HG02870 (cell line): Measurements from ENCODE around the gene SPATA46.
"Not testable (repeated sequence)": the region's sequence is repeated elsewhere in the genome, so short reads cannot be mapped to it uniquely, and the experiment has no call there.

Source experiments
- ATAC-seq: cut with Tn5 transposase; IDR thresholded peaks from one replicate; pipeline ENCODE4 v1.9.1; 2021; ENCODE audit warnings: mild to moderate bottlenecking, moderate library complexity; ENCODE audit not compliant: unreplicated experiment

SPATA46 gene

GRCh38 chr1:162376691-162377090 lies at the start of gene SPATA46:
Gene SPATA46 (minus strand): TSS chr1:162376854. CDS start chr1:162376790, 64 bp downstream.
- no peak for ATAC-seq

- ATAC-seq = no peak
Observed at GRCh38 chr1:162422662-162423375, 46.2 kb upstream of the SPATA46 start.

- no peak for ATAC-seq
Observed at GRCh38 chr1:162421258-162422164, 44.9 kb upstream of the SPATA46 start.

- ATAC-seq = no peak
Observed at GRCh38 chr1:162420120-162420519, 43.5 kb upstream of the SPATA46 start.

DNA sequence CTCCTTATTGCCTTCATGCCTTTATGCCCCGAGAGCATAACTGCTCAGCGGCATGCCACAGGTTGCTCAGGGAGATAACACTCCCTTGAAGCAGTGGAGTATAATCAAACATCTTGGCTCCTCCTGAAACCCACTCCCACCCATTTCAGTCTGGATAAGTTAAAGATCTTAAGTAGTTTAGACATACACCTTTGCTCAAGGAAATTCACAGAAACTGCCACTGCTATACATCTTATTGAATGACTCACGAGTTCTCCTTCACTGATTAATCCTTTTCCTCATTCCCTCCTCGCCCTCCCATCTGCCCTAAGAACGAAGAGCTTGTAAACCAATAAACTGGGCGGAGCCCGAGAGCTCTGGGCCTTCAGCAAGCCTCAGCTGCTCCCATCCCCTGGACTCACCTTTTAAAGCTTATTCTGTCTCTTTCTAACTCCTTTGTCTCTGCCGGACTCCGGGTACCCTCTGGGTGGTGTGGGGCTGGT lies 42.8 kb upstream of the SPATA46 start:
- not testable (repeated sequence) for ATAC-seq

GRCh38 chr1:162418584-162418983 lies 41.9 kb upstream of the SPATA46 start:
- not testable (repeated sequence) for ATAC-seq

DNA sequence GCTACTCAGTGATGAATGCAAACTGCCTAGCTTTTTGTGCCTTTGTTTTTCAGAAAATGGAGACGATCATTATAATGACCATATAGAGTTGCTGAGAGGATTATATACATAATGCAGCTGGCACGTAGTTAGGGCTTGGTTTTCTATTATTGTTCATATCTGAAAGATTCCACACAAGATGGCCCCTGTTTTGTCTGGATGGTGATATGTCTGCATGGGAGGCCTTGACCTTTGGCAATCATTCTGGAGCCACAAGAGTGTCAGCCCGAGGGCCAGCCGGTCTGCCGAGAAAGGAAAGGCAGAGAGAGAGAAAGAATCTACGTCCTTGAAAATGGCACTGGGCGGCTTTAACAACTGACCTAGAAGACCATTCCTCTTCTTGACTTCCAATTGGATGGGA lies 41.0 kb upstream of the SPATA46 start:
- ATAC-seq = no peak

GRCh38 chr1:162416909-162417308 lies 40.3 kb upstream of the SPATA46 start:
- no peak for ATAC-seq

- no peak for ATAC-seq
Observed at GRCh38 chr1:162416215-162416614, 39.6 kb upstream of the SPATA46 start.

DNA sequence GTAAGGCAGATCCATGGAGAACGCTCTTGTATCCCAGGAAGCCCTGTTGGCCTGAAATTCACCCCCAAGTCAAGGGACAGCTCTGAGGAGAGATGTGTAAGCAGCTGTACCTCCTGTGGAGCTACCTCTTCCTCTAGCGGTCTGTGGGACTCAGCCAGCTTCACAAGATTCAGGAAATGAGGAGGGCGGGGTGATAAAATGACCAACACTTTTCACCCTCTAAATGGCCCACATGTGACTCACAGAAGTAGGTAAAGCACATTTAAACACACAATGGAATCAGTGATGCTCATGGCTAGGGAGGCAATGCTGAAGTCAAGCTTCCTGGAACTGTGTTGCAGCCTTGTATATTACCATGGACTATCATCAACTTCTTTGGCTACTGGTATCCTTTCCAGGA lies 35.3 kb upstream of the SPATA46 start, which contains the start of gene SH2D1B:
SH2D1B (minus strand) TSS at position 135 of the 400 bp plus-strand sequence; CDS start at position 15, 120 bp downstream.
- ATAC-seq = no peak

- ATAC-seq = no peak
Observed at GRCh38 chr1:162407539-162407938, 30.9 kb upstream of the SPATA46 start.

GRCh38 chr1:162406811-162407210 lies 30.2 kb upstream of the SPATA46 start:
- no peak for ATAC-seq

DNA sequence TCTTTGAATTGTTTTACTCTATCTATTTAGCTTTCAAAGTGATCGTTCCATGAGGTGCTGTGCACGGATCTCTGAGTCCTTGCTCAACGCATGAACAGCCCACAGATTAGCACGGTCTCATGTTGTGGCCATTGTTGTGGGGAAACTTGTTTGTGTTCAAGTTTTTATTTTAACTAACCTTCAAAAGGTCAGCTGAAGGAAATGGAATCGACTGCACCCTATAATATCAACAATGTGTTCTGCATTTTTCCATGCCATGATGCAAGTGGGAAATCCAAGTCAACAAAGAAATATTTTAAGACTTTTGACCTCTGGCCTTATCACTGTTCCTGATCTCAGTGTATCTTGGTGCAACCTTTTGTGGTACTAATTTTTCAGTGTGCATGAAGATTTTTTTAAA lies 29.1 kb upstream of the SPATA46 start:
- ATAC-seq = no peak

DNA sequence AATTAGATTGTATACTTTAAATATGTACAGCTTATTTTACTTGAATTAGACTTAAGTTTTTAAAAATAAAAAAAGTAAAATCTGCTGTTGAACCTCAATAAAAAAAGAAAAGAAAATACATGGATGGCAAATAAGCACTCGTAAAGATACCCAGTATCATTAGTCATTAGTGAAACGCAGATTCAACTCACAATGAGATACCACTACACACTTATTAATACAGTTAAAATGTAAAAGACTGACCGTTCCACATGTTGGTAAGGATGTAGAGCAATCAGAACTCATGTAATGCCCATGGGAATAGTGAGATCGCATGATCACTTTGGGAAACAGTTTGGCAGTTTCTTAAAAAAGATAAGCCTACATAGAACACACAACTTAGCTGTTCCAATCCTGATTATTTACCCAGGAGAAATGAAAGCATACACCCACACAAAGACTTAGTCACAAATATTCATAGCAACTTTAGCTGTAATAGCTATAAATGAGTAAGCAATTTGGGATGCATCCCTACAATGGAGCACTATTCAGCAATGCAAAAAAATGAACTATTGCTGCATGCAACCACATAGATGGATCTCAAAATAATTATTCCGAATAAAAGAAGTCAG lies 28.0 kb upstream of the SPATA46 start:
- no peak for ATAC-seq

DNA sequence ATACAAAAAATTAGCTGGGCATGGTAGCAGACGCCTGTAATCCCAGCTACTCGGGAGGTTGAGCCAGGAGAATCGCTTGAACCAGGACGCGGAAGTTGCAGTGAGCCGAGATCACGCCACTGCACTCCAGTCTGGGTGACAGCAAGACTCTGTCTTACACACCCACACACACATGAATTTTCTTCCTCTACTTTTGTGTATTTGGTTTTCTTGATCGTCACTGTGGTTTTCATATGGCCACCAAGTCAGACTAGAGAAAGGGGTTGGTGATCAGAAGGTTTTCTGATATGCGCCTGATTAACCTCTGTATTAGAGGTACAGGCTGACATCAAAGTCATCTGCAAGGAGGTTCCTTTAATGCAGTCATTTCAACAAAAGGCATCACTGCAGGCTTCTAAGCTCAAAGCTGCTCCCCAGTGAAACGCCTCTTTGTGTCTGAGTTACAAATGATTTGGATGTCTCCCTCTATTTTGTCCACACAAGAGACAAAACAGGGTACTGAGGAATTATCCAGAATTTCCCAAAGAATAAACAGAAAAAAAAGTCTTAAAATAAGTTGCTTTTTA lies 24.2 kb upstream of the SPATA46 start:
- no peak for ATAC-seq

GRCh38 chr1:162398999-162399580 lies 22.4 kb upstream of the SPATA46 start:
- no peak for ATAC-seq

- no peak for ATAC-seq
Observed at GRCh38 chr1:162397943-162398560, 21.4 kb upstream of the SPATA46 start.

- no peak for ATAC-seq
Observed at GRCh38 chr1:162397039-162397448, 20.4 kb upstream of the SPATA46 start.

DNA sequence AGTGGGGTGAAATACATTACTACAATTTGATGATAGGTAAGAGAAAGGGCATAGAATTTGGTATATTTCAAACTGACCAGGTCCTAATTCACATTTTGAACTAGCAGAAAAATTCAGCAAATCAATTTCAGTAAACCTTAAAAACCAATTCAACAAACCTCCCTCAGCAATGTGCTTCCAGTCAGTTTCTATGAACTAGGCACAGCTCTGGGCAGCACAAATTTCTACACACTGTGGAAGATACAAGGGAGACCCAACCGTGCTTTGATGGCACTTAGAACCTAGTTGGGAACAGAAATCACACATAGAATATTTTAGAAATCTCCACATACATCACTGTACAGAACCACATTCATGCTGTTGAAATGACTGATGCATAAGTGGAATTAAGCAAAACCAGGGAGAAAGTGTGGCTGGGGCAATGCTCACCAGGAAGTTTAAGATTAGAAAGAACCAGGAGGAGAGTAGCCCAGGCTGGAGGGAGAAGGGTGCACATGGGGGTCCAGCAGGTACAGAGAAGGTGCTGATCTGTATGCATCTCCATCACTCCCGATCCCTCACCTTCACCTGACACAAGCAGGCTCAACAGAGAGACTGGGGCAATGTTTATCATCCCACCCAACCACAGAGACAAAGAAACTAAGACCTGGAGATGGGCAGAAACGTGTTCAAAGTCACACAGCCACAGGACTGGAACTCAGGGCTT lies 19.7 kb upstream of the SPATA46 start:
- no peak for ATAC-seq
